ENCODE data around the gene NME8.

NME8 gene

DNA sequence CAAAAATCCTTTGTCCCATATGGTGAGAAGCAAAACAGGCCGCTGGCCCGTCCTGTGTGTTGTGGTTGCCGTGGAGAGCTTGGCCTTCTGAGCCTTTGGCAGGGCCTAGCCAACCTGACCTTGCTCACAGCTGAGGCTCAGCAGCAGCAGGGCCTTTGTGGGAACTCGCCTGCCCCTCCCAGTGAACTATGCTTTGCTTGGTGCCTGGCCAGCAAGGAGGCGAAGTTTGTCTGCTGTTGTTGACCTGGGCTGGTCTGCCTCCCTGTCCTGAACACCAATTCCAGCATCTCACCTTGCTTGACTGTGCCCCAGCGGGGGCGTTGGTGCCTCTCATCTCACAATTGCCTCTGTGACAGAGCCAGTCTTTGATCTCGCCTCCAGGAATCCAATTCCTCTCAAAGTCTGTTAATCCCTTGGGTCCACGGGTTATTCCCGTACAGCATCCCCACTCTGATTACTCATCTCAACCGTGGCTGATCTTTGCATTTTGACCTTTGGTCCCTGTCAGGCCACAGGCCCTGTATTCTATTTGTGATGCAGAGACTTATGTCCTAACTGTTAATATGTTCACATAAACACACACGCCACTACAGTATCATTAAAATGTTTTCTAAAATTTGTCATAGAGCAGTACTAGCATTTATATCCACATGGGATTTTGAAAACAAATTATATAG, 94.7 kb downstream of the NME8 start:
- DNase-seq, result no peak

DNA sequence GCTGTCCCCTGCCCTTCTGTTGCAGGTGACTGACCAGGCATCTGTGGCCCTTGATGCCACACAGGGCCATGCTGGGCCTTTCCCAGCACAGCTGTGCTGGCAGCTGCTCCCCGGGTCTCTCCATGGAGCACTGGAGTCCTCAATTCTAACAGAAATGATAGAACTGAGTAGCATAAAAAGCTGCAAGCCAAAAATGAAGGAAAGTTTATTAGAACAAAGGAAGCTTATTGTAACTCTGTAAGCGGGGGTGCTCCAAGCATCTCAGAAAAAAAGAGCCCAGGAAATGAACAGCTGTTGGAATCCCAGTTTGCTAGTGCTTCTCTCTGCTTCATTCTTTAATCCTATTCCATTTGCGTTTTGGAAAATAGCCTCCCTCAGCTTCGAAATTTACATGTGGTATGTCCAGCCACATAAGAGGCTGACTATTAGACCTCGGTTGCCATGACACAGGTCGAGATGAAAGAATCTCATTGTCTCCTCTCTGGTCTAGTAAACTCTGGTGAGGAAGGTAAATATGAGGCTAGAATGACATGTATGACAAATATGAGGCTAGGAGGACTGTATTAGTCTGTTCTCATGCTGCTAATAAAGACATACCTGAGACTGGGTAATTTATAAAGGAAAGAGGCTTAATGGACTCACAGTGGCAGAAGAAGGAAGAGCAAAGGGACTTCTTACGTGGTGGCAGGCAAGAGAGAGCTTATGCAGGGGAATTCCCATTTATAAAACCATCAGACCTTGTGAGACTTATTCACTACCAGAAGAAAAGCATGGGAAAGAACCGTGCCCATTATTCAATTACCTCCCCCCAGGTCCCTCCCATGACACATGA, 95.7 kb downstream of the NME8 start:
- no peak for DNase-seq

DNA sequence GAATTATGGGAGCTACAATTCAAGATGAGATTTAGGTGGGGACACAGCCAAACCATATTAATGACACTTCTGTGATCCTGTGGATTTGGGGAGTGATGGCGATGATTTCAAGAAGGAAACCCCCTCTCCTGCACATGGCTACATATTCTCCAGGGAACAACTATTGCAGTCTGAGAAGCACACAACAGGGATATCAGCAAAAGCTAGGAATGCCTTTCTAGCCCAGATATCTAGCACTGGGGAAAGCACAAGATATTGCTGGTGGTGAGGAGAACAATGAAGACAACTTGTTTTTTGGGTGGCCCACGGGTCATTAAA, 96.3 kb downstream of the NME8 start:
- DNase-seq, result no peak

DNA sequence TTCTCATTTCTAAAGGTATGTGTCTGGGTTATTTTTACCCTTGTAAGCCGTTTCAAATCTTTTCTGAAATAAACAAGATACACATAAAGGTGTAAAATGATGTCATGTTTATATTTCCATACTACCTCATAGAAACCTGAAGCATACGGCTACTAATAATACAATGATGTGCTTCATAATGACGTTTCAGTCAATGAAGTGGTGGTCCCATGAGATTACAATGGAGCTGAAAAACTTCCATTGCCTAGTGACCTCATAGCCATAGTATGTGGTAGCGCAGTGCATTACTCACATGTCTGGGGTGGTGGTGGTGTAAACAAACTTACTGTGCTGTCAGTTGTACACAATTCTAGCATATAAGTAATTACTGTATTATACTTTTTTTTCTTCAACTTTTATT, 96.9 kb downstream of the NME8 start:
- no peak for DNase-seq

DNA sequence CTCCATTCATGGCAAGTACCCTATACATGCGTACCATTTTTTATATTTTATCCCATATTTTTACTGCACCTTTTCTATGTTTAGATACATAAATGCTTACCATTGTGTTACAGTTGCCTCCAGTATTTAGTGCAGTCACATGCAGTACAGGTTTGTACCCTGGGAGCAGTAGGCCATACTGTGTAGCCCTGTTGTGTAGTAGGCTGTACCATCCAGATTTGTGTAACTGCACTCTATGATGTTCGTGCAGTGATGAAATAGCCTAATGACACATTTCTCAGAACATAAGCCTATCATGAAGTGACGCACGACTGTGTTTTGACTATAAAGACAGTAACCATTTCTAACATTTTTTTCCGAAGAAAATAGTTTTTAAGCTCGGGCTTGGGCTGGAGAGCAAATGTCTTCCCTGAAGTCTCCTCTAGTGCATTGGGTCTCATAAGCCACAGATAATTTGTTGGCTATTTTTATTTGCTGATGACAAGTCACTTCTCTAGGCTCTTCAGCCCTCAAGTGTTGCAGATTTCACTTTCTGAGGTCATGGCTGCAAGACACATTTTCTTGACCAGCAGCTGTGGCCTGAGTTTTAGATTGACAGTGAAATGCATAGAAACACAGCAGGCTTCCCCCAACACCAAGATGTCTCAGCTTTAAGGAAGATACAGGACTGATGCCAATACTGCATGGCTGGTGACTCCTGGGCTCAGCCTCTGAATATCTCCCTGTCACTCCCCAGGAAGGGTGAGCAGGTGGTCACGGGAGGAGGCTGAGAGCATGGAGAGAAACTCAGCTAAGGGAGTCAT, 98.9 kb downstream of the NME8 start:
- no peak for DNase-seq

DNA sequence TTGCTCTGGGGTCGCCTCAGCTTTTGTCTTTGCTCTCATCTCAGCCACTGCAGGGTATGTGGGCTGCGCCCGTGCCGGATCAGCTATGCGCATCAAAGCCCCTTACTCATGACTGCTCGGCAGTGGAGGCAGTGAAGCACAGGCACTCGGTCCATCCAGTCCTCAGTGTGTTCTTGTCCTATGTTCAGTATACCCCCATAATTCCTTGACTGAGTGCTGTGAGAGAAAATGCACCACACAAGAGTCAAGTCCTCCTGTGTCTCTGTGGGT, 99.5 kb downstream of the NME8 start:
- no peak for DNase-seq

All from activated CD8-positive, alpha-beta memory T cell treated with anti-CD3 and anti-CD28 coated beads, Interleukin-2, amount 50 U/mL, for 48 hours (primary cell).